Neural cell (in vitro differentiated cells): ENCODE measurements around the gene SLC25A30. TPM values are rescaled to one million over a fixed set of nuclear protein-coding genes. Genes with fewer than 3 reads are reported as not detected.

Experiments used
- H2AFZ ChIP-seq: fragments of 200-600, 300-800 bp; sonication (generic), shearing (Covaris generic); 2 replicates; pipeline ENCODE4 v1.6.0; 2014; ENCODE audit warnings: low read depth, mild to moderate bottlenecking, antibody characterized with exemption, low read length, moderate library complexity
- H3F3A ChIP-seq: fragments of 200-600 bp; shearing (Covaris generic); 2 replicates; pipeline ENCODE4 v1.6.1; 2016; ENCODE audit warnings: mild to moderate bottlenecking, moderate library complexity, mixed read lengths, antibody characterized with exemption, low read length; ENCODE audit not compliant: insufficient read depth, poor library complexity, severe bottlenecking
- H3K27ac ChIP-seq: fragments of 200-600, 300-800 bp; sonication (generic), shearing (Covaris generic); 2 replicates; pipeline ENCODE4 v1.5.1; 2014; ENCODE audit warnings: mild to moderate bottlenecking, low read length, moderate library complexity
- H3K27me3 ChIP-seq: fragments of 300-800, 200-600 bp; sonication (generic), shearing (Covaris generic); 2 replicates; pipeline ENCODE4 v1.6.0; 2014; ENCODE audit warnings: mild to moderate bottlenecking, low read depth, low read length, moderate library complexity; ENCODE audit not compliant: insufficient read depth
- H3K36me3 ChIP-seq: fragments of 300-800, 200-600 bp; sonication (generic), shearing (Covaris generic); 2 replicates; pipeline ENCODE4 v1.5.1; 2014; ENCODE audit warnings: mild to moderate bottlenecking, antibody characterized with exemption, low read length, moderate library complexity; ENCODE audit not compliant: insufficient read depth
- H3K4me2 ChIP-seq: fragments of 300-800, 200-600 bp; sonication (generic), shearing (Covaris generic); 2 replicates; pipeline ENCODE4 v1.6.0; 2014; ENCODE audit warnings: mild to moderate bottlenecking, low read length
- H3K4me3 ChIP-seq: fragments of 300-800, 200-600 bp; sonication (generic), shearing (Covaris generic); 2 replicates; pipeline ENCODE4 v1.5.1; 2014; ENCODE audit warnings: mild to moderate bottlenecking, low read length, moderate library complexity
- H3K79me2 ChIP-seq: fragments of 200-600 bp; shearing (Covaris generic); replicated peaks from 2 replicates; pipeline ENCODE4 v1.6.0; 2014; ENCODE audit warnings: mild to moderate bottlenecking, low read length, moderate library complexity; ENCODE audit not compliant: insufficient read depth
- H3K9ac ChIP-seq: fragments of 300-800, 200-600 bp; sonication (generic), shearing (Covaris generic); 2 replicates; pipeline ENCODE4 v1.6.1; 2016; ENCODE audit warnings: mild to moderate bottlenecking, low read length, mixed read lengths
- H3K9me2 ChIP-seq: fragments of 200-600 bp; shearing (Covaris generic); 2 replicates; pipeline ENCODE4 v1.6.1; 2016; ENCODE audit warnings: mild to moderate bottlenecking, low read length, mixed read lengths; ENCODE audit not compliant: insufficient read depth
- H3K9me3 ChIP-seq: fragments of 200-600, 300-800 bp; sonication (generic), shearing (Covaris generic); 2 replicates; pipeline ENCODE4 v1.6.1; 2016; ENCODE audit warnings: mild to moderate bottlenecking, mixed run types, low read length, moderate library complexity, mixed read lengths
- H4K20me1 ChIP-seq: fragments of 200-600 bp; shearing (Covaris generic); 2 replicates; pipeline ENCODE4 v1.6.1; 2016; ENCODE audit warnings: mild to moderate bottlenecking, mixed run types; ENCODE audit not compliant: insufficient read depth
- EP300 ChIP-seq: fragments of 450-650 bp; conservative IDR thresholded peaks from 2 replicates; pipeline ENCODE4 v1.6.1; 2014; ENCODE audit warnings: antibody characterized with exemption, mild to moderate bottlenecking, moderate library complexity; ENCODE audit not compliant: poor library complexity, severe bottlenecking
- EZH2 ChIP-seq: fragments of 200-600, 300-800 bp; shearing (Covaris generic), sonication (generic); IDR thresholded peaks from 2 replicates; pipeline ENCODE4 v1.6.1; 2014; ENCODE audit warnings: antibody characterized with exemption, low read length, borderline replicate concordance, mild to moderate bottlenecking; ENCODE audit not compliant: insufficient read depth, poor library complexity, severe bottlenecking
- MXI1 ChIP-seq: fragments of 450-650 bp; conservative IDR thresholded peaks from 2 replicates; pipeline ENCODE4 v1.6.1; 2014; ENCODE audit warnings: antibody characterized with exemption, mild to moderate bottlenecking; ENCODE audit not compliant: poor library complexity, severe bottlenecking
- POLR2AphosphoS5 ChIP-seq: IDR thresholded peaks from 2 replicates; pipeline ENCODE4 v1.6.1; 2012
- RAD21 ChIP-seq: fragments of 450-650 bp; conservative IDR thresholded peaks from 2 replicates; pipeline ENCODE4 v1.6.1; 2014; ENCODE audit warnings: antibody characterized with exemption, mild to moderate bottlenecking, moderate library complexity
- SMC3 ChIP-seq: fragments of 450-650 bp; conservative IDR thresholded peaks from 2 replicates; pipeline ENCODE4 v1.6.1; 2014; ENCODE audit warnings: antibody characterized with exemption, mild to moderate bottlenecking, moderate library complexity; ENCODE audit not compliant: poor library complexity
- TAF1 ChIP-seq: IDR thresholded peaks from 2 replicates; pipeline ENCODE4 v1.6.1; 2012; ENCODE audit warnings: low read depth
- polyA plus RNA-seq: library from polyadenylated mRNA; depleted of rRNA; stranded (reverse); fragments of >200 nt; gene quantifications from 2 replicates; pipeline ENCODE4 v1.2.3, GENCODE V29; 2014
- TF ChIP-seq, protein P1 (sequence below): fragments of 450-650 bp; IDR thresholded peaks from 2 replicates; pipeline ENCODE4 v1.5.1; 2014; ENCODE audit warnings: antibody characterized with exemption, mild to moderate bottlenecking, moderate library complexity; ENCODE audit not compliant: poor library complexity, severe bottlenecking
- TF ChIP-seq, protein P2 (sequence below): IDR thresholded peaks from 2 replicates; pipeline ENCODE4 v1.6.1; 2012; ENCODE audit warnings: borderline replicate concordance

Gene SLC25A30
- polyA plus RNA-seq, 1 donor from 2014 or later, result 4.9 TPM

DNA sequence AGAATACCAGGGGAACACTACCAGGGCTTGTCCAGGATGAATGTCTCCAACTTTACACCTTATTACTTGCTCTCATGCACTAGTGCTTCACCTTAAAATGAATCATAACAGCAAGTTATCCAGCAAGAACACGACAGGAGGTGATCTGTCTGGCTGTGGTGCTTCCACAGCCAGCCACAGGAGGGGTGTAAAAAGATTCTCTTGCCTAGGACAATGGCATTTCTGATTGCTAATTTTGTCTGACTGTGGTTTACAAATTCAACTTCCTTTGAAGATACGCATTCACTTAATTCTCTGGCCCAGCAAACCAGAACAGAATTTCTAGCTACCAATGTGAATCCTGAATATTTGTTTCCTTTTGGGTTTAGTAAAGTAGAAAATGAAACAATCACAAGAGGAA is 23.5 kb upstream of the SLC25A30 start:
- H2AFZ ChIP-seq, result no peak overlapping the region
- H3K79me2 ChIP-seq, result no peaks in the 10 kb centered on the region
- H3K4me3 ChIP-seq, result no peak overlapping the region
- no peaks in the 10 kb centered on the region for H3K27me3 ChIP-seq
- no peak overlapping the region for H3K9ac ChIP-seq
- no peaks in the 10 kb centered on the region for H3K9me2 ChIP-seq
- no peak for TF ChIP-seq EZH2
- no peak for TF ChIP-seq RAD21
- TF ChIP-seq, protein P1, sequence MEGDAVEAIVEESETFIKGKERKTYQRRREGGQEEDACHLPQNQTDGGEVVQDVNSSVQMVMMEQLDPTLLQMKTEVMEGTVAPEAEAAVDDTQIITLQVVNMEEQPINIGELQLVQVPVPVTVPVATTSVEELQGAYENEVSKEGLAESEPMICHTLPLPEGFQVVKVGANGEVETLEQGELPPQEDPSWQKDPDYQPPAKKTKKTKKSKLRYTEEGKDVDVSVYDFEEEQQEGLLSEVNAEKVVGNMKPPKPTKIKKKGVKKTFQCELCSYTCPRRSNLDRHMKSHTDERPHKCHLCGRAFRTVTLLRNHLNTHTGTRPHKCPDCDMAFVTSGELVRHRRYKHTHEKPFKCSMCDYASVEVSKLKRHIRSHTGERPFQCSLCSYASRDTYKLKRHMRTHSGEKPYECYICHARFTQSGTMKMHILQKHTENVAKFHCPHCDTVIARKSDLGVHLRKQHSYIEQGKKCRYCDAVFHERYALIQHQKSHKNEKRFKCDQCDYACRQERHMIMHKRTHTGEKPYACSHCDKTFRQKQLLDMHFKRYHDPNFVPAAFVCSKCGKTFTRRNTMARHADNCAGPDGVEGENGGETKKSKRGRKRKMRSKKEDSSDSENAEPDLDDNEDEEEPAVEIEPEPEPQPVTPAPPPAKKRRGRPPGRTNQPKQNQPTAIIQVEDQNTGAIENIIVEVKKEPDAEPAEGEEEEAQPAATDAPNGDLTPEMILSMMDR, result no peak
- TF ChIP-seq EP300, result no peak
- TF ChIP-seq TAF1, result no peak
- TF ChIP-seq, protein P2, sequence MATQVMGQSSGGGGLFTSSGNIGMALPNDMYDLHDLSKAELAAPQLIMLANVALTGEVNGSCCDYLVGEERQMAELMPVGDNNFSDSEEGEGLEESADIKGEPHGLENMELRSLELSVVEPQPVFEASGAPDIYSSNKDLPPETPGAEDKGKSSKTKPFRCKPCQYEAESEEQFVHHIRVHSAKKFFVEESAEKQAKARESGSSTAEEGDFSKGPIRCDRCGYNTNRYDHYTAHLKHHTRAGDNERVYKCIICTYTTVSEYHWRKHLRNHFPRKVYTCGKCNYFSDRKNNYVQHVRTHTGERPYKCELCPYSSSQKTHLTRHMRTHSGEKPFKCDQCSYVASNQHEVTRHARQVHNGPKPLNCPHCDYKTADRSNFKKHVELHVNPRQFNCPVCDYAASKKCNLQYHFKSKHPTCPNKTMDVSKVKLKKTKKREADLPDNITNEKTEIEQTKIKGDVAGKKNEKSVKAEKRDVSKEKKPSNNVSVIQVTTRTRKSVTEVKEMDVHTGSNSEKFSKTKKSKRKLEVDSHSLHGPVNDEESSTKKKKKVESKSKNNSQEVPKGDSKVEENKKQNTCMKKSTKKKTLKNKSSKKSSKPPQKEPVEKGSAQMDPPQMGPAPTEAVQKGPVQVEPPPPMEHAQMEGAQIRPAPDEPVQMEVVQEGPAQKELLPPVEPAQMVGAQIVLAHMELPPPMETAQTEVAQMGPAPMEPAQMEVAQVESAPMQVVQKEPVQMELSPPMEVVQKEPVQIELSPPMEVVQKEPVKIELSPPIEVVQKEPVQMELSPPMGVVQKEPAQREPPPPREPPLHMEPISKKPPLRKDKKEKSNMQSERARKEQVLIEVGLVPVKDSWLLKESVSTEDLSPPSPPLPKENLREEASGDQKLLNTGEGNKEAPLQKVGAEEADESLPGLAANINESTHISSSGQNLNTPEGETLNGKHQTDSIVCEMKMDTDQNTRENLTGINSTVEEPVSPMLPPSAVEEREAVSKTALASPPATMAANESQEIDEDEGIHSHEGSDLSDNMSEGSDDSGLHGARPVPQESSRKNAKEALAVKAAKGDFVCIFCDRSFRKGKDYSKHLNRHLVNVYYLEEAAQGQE, result no peak
- TF ChIP-seq SMC3, result no peak
- TF ChIP-seq MXI1, result no peak
- TF ChIP-seq POLR2AphosphoS5, result no peak
- no peaks in the 10 kb centered on the region for H3K9me3 ChIP-seq
- no peaks in the 10 kb centered on the region for H4K20me1 ChIP-seq
- H3K4me2 ChIP-seq, result no peak overlapping the region
- no peaks in the 10 kb centered on the region for H3F3A ChIP-seq
- H3K27ac ChIP-seq, result no peak overlapping the region
- no peaks in the 10 kb centered on the region for H3K36me3 ChIP-seq

DNA sequence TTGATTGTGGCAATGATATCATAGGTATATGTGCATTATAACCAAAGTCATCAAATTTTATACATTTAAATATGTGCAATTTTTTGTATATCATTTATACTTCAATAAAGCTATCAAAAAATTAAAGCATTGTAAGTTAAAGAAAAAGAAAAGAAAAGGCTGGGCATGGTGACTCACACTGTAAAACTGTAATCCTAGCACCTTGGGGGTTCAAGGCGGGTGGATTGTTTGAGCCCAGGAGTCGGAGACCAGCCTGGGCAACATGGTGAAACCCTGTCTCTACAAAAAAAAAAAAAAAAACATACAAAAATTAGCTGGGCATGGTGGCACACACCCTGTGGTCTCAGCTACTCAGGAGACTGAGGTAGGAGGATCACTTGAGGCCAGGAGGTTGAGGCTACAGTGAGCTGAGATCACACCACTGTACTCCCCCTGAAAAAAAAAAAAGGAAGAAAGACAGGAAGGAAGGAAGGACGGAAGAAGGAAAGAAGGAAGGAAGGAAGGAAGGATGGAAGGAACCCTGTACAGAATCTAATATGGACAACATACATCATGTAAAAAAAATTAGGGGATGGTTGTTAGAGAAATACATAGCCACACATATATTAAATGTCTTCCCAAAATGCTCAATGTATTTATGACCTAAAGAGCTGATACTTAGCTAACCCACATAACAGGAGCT is 21.7 kb upstream of the SLC25A30 start:
- Histone ChIP-seq H3K4me2 (no peak overlapping the region), H3F3A (no peaks in the 10 kb centered on the region), H4K20me1 (no peaks in the 10 kb centered on the region), H3K27me3 (no peaks in the 10 kb centered on the region), H3K4me3 (no peak overlapping the region), H2AFZ (no peak overlapping the region), H3K36me3 (no peaks in the 10 kb centered on the region), H3K79me2 (no peaks in the 10 kb centered on the region), H3K9me2 (no peaks in the 10 kb centered on the region), H3K9me3 (no peaks in the 10 kb centered on the region), H3K27ac (no peak overlapping the region), H3K9ac (no peak overlapping the region)
- no peak for TF ChIP-seq EZH2
- no peak for TF ChIP-seq POLR2AphosphoS5
- TF ChIP-seq, protein P1, result no peak
- no peak for TF ChIP-seq SMC3
- TF ChIP-seq TAF1, result no peak
- TF ChIP-seq, protein P2, result no peak
- TF ChIP-seq RAD21, result no peak
- no peak for TF ChIP-seq EP300
- no peak for TF ChIP-seq MXI1
